ENCODE results near the gene CAMK2B. TPM values are rescaled to one million over a fixed set of nuclear protein-coding genes. Genes with fewer than 3 reads are reported as not detected.

Gene CAMK2B
- total RNA-seq, 1 donor from 2014 or later, result 5.0 TPM

- ATAC-seq, result no peak
- no peak for DNase-seq (ENCODE audit: low spot score)
Measured at GRCh38 chr7:44220358-44221112, 104.9 kb downstream of the CAMK2B start.

- DNase-seq (ENCODE audit: low spot score) (no peak), ATAC-seq (no peak)
Measured at GRCh38 chr7:44220046-44220357, 105.4 kb downstream of the CAMK2B start.

- no peak for ATAC-seq
- no peak for DNase-seq (ENCODE audit: low spot score)
Measured at GRCh38 chr7:44219371-44220045, 105.9 kb downstream of the CAMK2B start.

DNA sequence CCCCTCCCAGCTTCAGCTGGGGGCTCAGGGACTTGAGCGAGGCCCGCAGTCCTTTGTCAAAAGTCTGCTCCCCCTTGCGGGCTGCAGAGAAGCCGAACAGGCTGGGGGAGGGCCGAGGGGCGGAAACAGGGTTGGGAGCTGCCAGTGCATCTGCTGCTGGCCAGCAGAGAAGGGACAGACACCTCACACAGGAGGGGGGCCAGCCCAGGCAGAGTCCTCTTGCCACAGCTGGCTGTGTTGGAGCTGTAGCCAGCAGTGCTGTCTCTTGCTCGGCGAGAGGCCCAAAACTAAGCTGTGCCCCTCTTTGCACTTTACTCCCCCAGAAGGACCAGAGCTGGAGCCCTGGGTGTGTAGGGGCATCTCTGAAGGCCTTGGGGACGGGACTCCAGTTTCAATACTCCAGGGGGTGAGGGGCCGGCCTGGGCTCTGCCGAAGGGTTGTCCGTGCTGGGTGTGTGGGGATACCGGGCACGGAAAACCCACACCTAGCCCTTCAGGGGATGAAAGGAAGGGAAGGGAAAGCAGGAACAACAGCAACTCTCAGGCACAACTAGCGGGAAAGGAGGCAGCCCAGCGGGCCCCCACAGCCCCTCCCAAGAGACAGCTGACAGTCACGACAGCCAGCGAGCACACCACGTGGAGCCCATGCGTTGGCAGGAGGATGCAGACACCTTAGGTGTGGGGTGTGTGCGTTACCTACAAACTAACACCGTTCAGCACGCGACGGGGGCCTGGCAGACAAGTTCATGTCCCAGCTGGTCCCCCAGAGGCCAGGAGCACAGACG lies 106.8 kb downstream of the CAMK2B start:
- no peak for ATAC-seq
- DNase-seq (ENCODE audit: low spot score), result no peak

- no peak for DNase-seq (ENCODE audit: low spot score)
- ATAC-seq, result no peak
Measured at GRCh38 chr7:44217852-44218402, 107.5 kb downstream of the CAMK2B start.

DNA sequence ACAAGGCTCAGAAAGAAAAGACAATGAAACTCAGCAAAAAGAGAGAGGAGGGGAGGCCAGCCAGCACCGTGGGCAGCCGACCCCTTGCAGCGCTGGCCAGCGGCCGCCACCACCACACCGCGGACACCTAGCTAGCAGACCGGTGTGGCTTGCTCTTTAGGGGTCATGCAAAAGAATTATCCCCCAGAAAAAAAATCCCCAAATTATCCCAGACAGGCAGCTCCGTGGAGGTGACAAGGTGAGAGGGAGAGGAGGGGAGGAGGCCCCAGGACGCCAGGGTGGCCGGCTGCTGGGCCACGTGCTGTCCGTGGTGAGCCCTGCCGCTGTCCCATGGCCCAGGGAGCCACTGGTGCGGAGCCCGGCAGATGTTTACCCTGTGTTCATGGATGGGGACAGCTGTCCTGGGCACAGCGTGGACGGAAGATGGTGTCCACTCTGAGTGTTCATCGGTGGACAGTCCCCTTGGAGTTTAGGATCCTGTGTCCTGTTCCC lies 108.1 kb downstream of the CAMK2B start:
- DNase-seq (ENCODE audit: low spot score) (no peak), ATAC-seq (no peak)

DNA sequence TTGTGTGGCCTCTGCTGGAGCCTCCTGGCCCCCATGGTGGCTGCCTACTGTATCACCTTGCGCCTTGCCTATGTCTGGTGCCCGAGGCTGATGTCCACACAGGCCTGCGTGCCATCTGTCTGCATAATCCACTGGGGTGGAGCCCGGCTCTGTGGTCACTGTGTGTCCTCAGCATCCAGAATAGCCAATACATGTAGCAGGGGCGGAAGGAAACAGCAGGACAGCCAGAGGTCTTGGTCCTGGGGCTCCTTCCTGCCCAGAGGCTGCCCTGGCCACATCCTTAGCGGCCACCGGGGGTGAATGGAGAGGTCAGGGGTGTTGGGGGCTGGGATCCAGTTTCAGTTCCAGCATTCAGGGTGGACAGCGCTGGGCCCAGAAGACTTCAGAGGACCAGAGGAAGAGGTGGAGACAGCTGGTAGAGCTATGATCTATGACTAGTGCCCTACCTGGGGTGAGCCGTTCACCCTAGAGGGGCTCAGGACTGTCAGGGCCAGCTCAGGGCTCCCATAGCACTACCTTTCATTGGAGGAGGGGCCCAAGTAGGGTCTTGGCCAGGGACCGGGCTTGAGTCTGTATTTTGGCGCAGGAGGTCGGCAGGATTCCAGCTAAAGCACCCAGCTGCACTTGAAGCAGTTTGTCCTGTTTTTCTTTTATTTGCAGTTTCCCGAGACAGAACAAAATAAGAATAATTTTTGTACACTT lies 108.7 kb downstream of the CAMK2B start:
- DNase-seq (ENCODE audit: low spot score), result no peak
- peak; percentile 39 for ATAC-seq

DNA sequence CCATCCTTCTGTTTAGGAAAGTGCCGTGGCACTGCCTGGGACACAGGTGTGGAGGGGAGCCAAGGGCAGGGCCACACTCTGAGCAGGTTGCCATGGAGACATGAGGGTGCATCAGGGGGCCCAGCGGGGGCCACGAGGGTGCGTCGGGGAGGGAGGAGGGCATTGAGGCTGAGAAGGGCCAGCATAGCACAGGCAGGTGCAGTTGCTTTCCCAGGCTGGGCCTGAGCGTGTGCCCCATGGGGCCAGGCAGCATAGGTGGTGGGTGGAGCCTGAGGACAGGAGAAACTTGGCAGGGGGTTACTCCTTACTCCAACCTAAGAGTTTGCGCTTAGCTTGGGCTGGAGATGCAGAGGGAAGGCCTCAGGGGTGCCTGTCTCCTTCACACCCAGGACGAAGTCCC lies 109.4 kb downstream of the CAMK2B start:
- ATAC-seq, result no peak

DNA sequence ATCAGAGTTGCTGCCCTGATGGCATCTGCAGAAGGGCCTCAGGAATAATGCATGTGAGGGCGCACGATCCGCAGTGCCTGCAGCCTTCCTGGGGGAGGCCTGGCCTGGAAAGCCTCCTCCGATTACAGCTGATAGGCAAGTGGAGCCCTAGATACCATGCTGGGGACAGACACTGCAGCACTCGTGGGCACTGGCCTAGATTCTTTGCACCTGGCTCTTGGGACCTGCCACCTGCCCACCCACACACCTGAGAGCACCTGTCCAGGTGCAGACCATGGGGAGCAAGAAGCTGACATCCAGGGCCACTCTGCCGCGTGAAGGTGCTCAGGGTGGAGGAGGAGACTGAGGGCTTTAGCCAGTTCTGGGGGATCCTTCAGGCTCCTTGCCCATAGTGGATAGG lies 109.9 kb downstream of the CAMK2B start:
- no peak for DNase-seq (ENCODE audit: low spot score)
- ATAC-seq, result no peak

More for the DNA sequence above, 109.4 kb downstream of the CAMK2B start:
- no peak for DNase-seq (ENCODE audit: low spot score)

DNA sequence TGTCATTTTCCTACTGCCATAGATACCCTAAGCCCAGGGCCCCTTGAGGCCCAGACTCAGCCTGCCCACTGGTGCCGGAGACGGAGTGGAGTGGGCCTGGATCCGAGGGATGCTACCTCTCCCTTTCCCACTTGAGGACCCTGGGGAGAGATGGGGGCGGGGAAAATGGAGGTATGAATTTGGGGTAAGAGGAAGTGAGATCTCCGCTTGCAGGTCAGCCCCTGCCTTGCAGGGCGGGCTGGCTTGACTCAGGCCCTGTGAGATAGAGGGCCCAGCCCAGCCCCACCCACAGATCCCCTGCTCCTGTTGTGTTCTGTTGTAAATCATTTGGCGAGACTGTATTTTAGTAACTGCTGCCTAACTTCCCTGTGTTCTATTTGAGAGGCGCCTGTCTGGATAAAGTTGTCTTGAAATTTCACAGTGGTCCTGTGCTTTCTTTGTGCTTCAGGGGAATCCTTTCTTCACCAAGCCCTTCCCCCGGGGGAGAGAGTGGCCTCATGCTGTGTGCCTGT lies 111.5 kb downstream of the CAMK2B start:
- ATAC-seq (no peak), DNase-seq (ENCODE audit: low spot score) (no peak)

GRCh38 chr7:44213206-44213876 lies 112.1 kb downstream of the CAMK2B start:
- no peak for DNase-seq (ENCODE audit: low spot score)
- ATAC-seq, result no peak

DNA sequence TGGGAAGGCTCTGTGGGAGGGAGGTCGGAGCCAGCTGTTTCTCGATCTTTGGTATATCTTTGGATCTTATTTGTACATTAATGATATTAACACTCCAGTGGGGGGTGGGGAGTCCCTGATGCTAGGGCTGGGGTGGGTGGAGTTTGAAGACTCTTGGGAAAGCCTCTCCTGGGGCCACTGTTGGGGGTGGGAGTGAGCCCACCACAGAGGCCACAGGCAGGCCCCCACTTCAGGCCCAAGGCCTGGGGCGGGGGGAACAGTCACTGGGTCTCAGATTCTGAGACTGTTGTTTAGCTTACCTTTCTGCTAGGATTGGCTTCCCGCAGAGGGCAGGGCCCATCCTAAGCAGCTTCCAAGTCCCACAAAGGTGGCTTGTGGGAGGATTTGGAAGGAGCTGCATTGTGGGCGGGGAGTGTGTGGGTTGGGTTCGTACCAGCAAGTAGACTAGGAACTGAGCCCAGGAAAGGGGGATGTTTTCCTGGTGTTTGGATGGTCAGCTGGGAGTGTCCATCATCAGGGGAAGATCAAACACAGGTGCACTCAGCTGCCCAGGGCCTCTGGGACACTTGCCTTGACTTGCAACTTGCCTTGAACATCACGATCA lies 112.7 kb downstream of the CAMK2B start:
- ATAC-seq (peak; percentile 16), DNase-seq (ENCODE audit: low spot score) (no peak)

GRCh38 chr7:44212018-44212417 lies 113.4 kb downstream of the CAMK2B start:
- DNase-seq (ENCODE audit: low spot score) (no peak), ATAC-seq (no peak)

DNA sequence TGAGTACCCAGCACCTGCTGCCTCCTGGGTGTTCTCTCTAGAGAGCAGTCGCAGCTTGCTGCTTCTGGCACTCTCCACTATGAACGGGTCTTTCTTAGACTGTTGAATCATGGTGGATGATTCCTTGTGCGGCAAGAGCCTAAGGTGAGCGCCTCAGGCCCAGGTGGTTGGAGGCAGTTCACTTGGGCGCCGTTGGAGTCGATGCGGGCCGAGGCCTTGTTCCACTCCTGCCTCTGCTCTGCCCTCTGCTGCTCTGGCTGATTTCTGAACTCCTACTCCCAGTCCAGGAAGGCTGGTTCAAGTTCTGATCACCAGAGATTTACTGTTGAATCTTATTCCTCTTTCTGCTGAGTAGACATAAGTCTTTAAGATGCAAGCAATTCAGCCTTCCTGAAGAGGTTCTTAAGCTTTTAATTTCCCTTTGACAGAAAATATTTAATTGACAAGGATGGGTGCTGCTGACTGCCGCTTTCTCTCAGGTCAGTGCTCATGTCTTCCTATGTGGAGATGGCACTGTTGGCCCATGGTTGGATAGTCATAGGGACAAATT lies 114.2 kb downstream of the CAMK2B start:
- no peak for DNase-seq (ENCODE audit: low spot score)
- no peak for ATAC-seq

- ATAC-seq (no peak), DNase-seq (ENCODE audit: low spot score) (no peak)
Measured at GRCh38 chr7:44210107-44210506, 115.3 kb downstream of the CAMK2B start.

DNA sequence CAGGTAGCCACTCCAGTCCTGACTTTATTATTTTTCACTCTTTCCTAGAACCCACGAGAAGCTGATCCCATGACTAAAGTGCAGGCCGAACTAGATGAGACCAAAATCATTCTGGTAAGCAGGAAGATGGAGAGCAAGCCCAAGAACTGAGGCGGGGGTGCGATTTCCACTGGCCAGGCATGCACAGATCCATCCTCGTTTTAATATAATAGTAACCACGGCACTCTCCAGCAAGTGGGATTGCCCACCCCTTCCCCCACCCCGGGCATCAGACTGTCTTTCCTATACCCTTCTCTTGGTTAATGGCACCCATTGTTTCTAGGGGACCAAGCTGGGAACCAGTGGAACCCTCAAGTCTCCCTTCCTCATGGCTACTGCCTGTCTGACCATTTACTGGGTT lies 117.3 kb downstream of the CAMK2B start:
- ATAC-seq (no peak), DNase-seq (ENCODE audit: low spot score) (no peak)

DNA sequence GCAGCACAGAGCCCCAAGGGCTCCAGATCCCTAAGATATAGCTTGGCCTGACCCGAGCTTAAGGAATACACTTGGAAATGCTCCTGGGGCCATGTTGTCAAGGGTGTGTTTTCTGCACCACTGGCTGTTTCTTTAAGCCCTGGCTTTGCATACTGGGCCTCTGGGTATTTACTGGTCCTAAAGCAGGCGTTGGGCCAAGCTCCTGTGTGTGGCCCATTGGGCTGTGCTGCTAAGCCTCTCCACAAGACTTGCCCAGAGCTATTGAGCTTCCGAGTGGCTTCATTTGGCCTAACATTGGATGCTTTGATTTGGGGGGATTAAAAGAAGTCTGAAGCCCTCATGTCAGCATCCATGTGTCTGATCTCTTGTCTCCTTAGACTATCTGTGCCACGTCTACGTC lies 119.4 kb downstream of the CAMK2B start:
- ATAC-seq (no peak), DNase-seq (ENCODE audit: low spot score) (no peak)

- no peak for DNase-seq (ENCODE audit: low spot score)
- ATAC-seq, result no peak
Measured at GRCh38 chr7:44201813-44202212, 123.6 kb downstream of the CAMK2B start.

GRCh38 chr7:44200699-44201461 lies 124.5 kb downstream of the CAMK2B start, which contains the start of gene YKT6:
YKT6 (plus strand) TSS chr7:44200978; CDS start chr7:44201136, 158 bp downstream.
- peak; percentile 95 for DNase-seq (ENCODE audit: low spot score)
- peak; percentile 99 for ATAC-seq

Measured in left lobe of liver (tissue), 2 donors.